GM18909 (cell line): ENCODE measurements around the gene LBP.
"Not testable (repeated sequence)": the region's sequence is repeated elsewhere in the genome, so short reads cannot be mapped to it uniquely, and the experiment has no call there.

Source experiments
- ATAC-seq: cut with Tn5 transposase; IDR thresholded peaks from one replicate; pipeline ENCODE4 v1.9.1; 2021; ENCODE audit warnings: mild to moderate bottlenecking; ENCODE audit not compliant: unreplicated experiment, poor library complexity

LBP gene

GRCh38 chr20:38387953-38388352, 41.7 kb downstream of the LBP start:
- ATAC-seq: no peak

DNA sequence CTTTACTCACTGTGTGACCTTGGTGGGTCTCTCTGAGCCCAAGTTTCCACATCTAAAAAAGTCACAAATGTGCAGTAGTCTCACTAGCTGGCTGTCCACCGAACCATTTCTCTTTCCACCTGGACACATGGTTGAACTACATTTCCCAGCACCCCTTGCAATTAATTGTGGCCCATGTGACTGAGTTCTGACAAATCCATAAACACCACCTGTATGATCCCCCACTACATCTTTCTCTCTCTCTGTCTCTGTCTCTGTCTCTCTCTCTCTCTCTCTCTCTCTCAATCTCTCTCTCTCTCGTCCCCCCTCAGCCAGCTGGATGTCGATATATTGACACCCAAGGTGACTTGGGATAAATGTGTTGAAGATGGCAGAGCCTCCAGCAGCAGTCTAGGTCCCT, 46.1 kb downstream of the LBP start:
- no peak for ATAC-seq

DNA sequence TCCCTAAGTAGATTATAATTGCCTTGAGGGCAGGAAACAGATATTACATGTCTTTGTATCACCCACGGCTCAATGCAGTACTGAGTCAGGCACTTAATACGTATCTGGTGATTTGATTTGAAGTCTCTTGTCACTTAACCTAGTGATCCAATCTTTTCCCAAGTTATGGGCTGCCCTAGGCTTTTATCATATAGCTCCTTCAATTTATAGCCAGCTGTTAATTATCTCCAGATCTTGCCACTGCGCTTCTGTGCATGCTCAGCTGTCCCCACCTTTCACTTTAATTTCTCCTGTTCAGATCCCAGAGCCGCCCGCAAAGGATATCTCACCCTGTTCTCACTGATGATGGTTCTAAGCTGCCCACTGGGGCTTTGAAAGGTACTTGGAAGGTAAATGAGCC, 47.0 kb downstream of the LBP start:
- no peak for ATAC-seq

GRCh38 chr20:38395165-38395564, 48.9 kb downstream of the LBP start:
- no peak for ATAC-seq

DNA sequence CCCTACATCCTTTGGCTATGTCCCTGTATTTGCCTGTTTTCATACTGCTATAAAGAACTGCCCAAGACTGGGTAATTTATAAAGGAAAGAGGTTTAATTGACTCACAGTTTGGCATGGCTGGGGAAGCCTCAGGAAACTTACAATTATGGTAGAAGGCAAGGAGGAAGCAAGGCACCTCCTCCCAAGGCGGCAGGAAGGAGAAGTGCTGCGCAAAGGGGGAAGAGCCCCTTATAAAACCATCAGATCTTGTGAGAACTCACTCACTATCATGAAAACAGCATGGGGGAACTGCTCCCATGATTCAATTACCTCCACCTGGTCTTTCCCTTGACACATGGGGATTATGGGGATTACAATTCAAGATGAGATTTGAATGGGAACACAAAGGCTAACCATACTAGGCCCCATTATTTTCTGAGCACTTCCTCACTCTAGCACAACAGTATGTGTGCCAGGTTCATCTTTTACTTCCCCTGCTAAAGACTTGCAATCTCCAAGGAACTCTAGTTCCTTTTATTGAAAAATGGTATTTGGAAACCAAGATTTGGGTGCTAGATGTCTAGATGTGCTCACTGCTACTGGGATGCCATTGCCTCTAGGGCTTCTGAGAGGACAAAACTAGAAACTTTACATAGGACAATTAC, 49.6 kb downstream of the LBP start:
- ATAC-seq: not testable (repeated sequence)

DNA sequence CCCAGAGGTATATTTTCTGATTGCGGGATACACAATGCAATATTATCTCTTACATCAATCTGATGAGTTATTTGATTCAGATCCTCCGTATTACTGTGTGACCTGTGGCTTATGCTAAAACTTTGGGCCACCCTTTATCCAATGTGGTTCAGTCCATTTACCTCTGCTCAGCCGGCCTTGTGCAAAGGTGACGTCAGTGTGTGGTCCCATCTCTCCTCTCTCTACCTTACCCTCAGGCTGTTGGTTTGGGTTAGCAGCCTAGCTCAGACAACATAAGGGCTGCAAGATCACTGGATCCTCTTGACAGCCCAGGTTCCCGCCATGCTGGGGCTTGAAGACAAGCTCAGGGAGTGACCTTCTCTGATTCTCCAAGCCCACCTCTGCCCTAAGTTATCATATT, 55.8 kb downstream of the LBP start:
- ATAC-seq: no peak

DNA sequence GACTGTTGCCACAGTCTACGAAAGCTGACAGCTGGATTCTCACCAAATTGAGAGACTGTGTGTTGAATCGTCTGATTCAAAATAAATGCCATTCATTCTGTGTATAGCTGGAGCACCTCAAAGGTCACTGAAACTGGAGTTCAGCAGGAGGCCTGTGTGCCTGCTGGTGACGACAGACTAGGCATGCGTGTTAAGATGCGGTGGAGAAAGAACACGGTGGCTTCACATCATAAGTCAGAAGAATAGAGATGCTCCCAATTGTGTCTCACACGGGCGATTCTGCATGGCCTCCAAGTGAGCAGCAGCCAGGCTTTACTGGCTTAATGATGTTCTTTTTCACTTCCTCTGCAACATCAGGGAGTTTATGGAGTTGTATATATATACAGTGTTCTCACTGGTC, 56.5 kb downstream of the LBP start:
- no peak for ATAC-seq

GRCh38 chr20:38404016-38404415, 57.7 kb downstream of the LBP start:
- no peak for ATAC-seq

GRCh38 chr20:38405132-38405531, 58.9 kb downstream of the LBP start:
- ATAC-seq: no peak

GRCh38 chr20:38406476-38406875, 60.2 kb downstream of the LBP start:
- ATAC-seq: no peak

GRCh38 chr20:38407321-38407720, 61.0 kb downstream of the LBP start:
- no peak for ATAC-seq

DNA sequence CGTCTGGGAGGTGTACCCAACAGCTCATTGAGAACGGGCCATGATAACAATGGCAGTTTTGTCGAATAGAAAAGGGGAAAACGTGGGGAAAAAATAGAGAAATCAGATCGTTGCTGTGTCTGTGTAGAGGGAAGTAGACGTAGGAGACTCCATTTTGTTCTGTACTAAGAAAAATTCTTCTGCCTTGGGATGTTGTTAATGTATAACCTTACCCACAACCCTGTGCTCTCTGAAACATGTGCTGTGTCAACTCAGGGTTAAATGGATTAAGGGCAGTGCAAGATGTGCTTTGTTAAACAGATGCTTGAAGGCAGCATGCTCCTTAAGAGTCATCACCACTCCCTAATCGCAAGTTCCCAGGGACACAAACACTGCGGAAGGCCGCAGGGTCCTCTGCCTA, 61.5 kb downstream of the LBP start:
- not testable (repeated sequence) for ATAC-seq

DNA sequence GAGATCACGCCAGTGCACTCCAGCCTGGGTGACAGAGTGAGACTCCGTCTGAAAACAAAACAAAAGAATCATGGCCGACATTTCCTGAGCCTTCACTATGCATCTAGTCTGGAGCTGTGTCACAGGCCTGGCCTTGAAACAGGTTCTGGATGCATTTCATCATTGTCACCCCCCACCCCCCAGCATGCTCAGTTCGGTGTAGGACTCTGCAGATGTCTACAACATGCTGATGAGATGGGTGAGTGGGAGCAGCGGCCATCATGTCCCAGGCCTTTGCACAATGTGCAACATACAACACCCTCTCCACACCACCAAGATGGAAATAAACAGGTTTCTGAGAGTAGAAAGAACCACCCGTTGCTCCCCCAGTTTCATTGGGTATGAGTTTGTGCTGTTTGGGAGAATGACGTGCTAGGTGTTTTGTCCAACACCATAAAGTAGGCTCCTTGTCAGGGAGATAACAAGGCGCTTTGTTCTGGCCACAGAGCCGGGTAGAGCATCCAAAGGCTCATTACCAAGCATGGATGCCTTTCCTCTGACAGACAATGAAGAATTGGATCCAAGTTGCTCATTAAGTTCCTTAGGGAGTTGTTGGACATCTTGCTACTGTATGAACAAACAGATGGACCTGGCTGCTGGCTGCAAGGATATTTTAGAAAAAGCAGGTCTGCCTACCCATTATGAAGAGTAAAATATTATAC, 66.7 kb downstream of the LBP start:
- no peak for ATAC-seq

DNA sequence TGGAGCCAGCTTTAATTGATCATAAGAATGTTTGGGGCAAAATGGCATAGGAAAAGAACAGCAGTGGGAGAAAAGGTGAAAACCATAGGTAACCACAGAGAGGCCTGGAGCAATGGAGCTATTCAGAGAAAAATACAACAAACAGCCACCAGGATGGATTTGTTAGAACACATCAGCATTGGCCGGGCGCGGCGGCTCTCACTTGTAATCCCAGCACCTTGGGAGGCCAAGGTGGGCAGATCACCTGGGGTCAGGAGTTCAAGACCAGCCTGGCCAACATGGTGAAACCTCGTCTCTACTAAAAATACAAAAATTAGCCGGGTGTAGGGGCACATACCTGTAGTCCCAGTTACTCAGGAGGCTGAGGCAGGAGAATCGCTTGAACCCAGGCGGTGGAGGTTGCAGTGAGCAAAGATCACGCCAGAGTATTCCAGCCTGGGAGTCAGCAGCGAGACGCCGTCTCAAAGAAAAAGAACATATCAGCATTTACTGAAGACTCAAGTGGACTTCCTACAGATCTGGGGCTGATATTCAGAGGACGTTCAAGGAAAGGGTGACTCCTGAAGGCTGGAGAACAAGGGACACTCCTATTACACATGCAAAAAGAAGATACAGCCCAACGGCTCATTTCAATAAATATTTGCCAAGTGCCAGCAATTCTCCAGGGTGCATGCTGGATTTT, 68.6 kb downstream of the LBP start:
- ATAC-seq: no peak

DNA sequence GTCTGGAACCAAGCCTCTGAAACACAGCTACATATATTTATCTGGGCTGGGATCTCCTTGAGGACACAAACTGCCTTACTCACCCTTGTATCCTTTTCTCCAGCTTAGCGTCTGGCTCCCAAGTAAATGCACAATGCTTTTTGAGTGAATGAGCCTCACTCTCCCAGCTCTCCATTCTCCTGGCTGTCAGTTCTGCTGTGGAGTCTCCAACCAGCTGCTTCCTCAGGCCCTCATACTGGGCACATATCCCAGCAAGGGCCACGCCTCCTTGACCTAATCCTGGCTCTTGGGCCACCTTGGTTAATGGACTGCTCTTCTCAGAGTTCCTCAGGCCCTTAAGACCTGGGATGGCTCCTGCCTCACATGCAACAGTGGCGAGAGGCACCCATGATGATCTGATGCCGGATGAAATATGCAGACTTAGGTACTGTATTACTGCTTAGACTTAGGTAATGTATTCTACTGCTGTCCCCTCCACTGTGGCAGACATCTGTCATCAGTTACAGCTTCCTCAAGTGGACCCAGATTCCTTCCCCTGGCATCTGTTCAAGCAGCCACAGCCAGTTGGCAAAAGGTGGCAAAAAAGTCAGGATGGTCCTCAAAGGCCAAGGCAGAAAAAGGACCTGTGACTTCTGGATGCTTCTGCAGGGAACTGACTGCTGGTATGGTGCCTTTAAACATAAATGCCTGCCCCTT, 72.4 kb downstream of the LBP start:
- ATAC-seq: no peak

GRCh38 chr20:38420388-38421085, 74.3 kb downstream of the LBP start:
- no peak for ATAC-seq

DNA sequence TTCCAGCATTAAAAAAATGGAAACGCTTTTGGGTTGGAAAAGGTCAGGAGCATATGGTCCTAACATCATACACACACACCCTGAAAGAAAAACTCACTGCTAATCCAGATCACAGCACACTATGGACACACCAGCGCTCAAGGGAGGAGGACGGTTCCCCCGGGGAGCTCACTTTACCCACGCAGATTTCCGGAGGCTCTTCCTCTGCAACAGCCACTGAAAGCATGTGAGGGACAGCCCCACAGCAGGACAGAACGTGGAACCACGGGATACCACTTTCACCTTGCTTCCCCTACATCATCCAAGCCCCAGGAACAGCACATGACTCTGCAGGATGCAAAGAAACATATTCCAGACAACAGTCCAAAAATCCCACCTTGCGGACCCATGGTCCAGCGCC, 75.6 kb downstream of the LBP start:
- no peak for ATAC-seq

GRCh38 chr20:38423541-38423940, 77.3 kb downstream of the LBP start:
- no peak for ATAC-seq

DNA sequence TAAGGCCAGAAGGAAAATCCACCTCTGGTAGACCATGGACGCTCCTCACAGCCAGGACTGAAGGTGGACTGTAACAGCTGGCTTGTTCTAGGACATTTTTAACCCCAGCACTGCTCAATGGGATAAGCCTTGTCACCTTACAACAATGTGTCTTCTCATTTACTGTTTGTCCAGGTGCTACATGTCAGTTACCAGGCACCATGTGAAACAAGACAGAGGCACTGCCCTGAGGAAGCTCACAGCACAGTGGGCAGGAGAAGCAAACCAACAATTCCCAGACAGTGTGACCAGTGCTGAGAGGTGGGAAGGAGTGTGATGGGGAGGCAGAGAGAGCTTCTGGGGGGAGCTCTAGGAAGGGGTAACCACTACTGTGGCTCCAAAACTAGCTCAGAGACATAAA, 78.1 kb downstream of the LBP start:
- ATAC-seq: no peak
